K562 (cell line): ENCODE measurements around the gene HMG20B.

ENCODE experiments used
- EZH2 ChIP-seq: IDR thresholded peaks from 2 replicates; pipeline ENCODE4 v1.6.1; 2012; ENCODE audit warnings: low read depth, mild to moderate bottlenecking, inconsistent platforms, low read length, borderline replicate concordance
- MAX ChIP-seq: sonication (generic); formaldehyde crosslinking; IDR thresholded peaks from 2 replicates; pipeline ENCODE4 v1.9.0; 2022; ENCODE audit warnings: mild to moderate bottlenecking, missing genetic modification reagents
- POLR2A ChIP-seq: fragments of 450-650 bp; conservative IDR thresholded peaks from 2 replicates; pipeline ENCODE4 v1.6.1; 2016
- RAD51 ChIP-seq: fragments of 450-650 bp; IDR thresholded peaks from 2 replicates; pipeline ENCODE4 v1.7.1; 2016; ENCODE audit warnings: low read depth, mild to moderate bottlenecking, borderline replicate concordance
- ZBTB7A ChIP-seq: IDR thresholded peaks from 2 replicates; pipeline ENCODE4 v1.6.1; 2011; ENCODE audit warnings: low read depth, mild to moderate bottlenecking, low read length, moderate library complexity, borderline replicate concordance; ENCODE audit not compliant: control insufficient read depth

- TF ChIP-seq POLR2A (no peak), MAX (CRISPR knock-in tag) (no peak), RAD51 (no peak), ZBTB7A (no peak), EZH2 (no peak)
These were observed 48.2 kb downstream of the HMG20B start for GRCh38 chr19:3620817-3621547.
